Endothelial cell of umbilical vein (primary cell): ENCODE results near the gene ERMN. TPM values are rescaled to one million over a fixed set of nuclear protein-coding genes. Genes with fewer than 3 reads are reported as not detected.
"Not testable (repeated sequence)": the region's sequence is repeated elsewhere in the genome, so short reads cannot be mapped to it uniquely, and the experiment has no call there.

ENCODE experiments used
- BruUV-seq: library from RNA; stranded (reverse); fragments of 400-500 nt; replicated peaks from 2 replicates; lab custom pipeline; 2021; lab: Mats Ljungman, UMichigan
- CTCF ChIA-PET: fragments of 300-600, 350-600 bp; sonication (Branson Sonifier 250); formaldehyde crosslinking; loops from one replicate; lab custom pipeline; 2021; ENCODE audit warnings: antibody characterized with exemption, inconsistent platforms; lab: Charles Lee
- POLR2A ChIA-PET: fragments of 300-600, 350-600 bp; sonication (Branson Sonifier 250); formaldehyde crosslinking; loops from one replicate; lab custom pipeline; 2021; ENCODE audit warnings: antibody characterized with exemption, inconsistent platforms; lab: Charles Lee
- DNase-seq: peaks from one replicate; pipeline ENCODE4 v3.0.0-alpha.2; 2011; ENCODE audit warnings: low read depth, low spot score
- FAIRE-seq: peaks from 2 replicates; lab custom pipeline; 2011; peaks lifted over from hg19 to GRCh38; lab: Jason Lieb, UNC
- H2AFZ ChIP-seq: 2 replicates; pipeline ENCODE4 v1.6.0; 2012; ENCODE audit warnings: low read depth, low read length, control low read depth, inconsistent platforms
- H3K27ac ChIP-seq: 2 replicates; pipeline ENCODE4 v1.5.1; 2011; ENCODE audit warnings: low read depth, mild to moderate bottlenecking, control low read depth, low read length, moderate library complexity; ENCODE audit not compliant: insufficient read depth
- H3K27me3 ChIP-seq, 2 experiments: 2 replicates each; pipeline versions ENCODE4 v1.6.0 to v1.6.1; 2011; ENCODE audit warnings: low read length in 2 of 2, mixed read lengths in 1 of 2; ENCODE audit not compliant: control insufficient read depth in 2 of 2, insufficient read depth in 2 of 2
- H3K36me3 ChIP-seq, 2 experiments: 2 replicates in 1 of 2; 3 replicates in 1 of 2; pipeline ENCODE4 v1.5.1; 2011; ENCODE audit warnings: low read length in 2 of 2, mild to moderate bottlenecking in 1 of 2, moderate library complexity in 1 of 2; ENCODE audit not compliant: control insufficient read depth in 2 of 2, insufficient read depth in 2 of 2; ENCODE audit errors: extremely low read depth in 1 of 2
- H3K4me1 ChIP-seq: 3 replicates; pipeline ENCODE4 v1.5.1; 2011; ENCODE audit warnings: mild to moderate bottlenecking, low read length; ENCODE audit not compliant: control insufficient read depth, insufficient read depth; ENCODE audit errors: extremely low read depth
- H3K4me2 ChIP-seq: 2 replicates; pipeline ENCODE4 v1.6.1; 2011; ENCODE audit warnings: low read length, control low read depth, mixed read lengths; ENCODE audit not compliant: insufficient read depth
- H3K4me3 ChIP-seq, 3 experiments: fragments of 200-600 bp in 1 of 3; sonication (generic), shearing (Covaris generic) in 1 of 3; replicated peaks in 1 of 3; 2 replicates each; pipeline ENCODE4 v1.5.1; 2011 to 2016; ENCODE audit warnings: control low read depth in 3 of 3, low read length in 3 of 3, mild to moderate bottlenecking in 2 of 3, inconsistent platforms in 1 of 3, low read depth in 1 of 3, moderate library complexity in 1 of 3; ENCODE audit not compliant: insufficient read depth in 1 of 3
- H3K79me2 ChIP-seq: 2 replicates; pipeline ENCODE4 v1.6.0; 2012; ENCODE audit warnings: low read length, inconsistent platforms; ENCODE audit not compliant: control insufficient read depth, insufficient read depth
- H3K9ac ChIP-seq: replicated peaks from 2 replicates; pipeline ENCODE3; 2011; ENCODE audit warnings: low read length, control low read depth; ENCODE audit not compliant: insufficient read depth; ENCODE audit errors: extremely low read depth
- H3K9me1 ChIP-seq: replicated peaks from 3 replicates; pipeline ENCODE4 v1.6.0; 2011; ENCODE audit warnings: mild to moderate bottlenecking, low read length; ENCODE audit not compliant: control insufficient read depth, insufficient read depth; ENCODE audit errors: extremely low read depth
- H3K9me3 ChIP-seq: replicated peaks from 2 replicates; pipeline ENCODE4 v1.5.1; 2012; ENCODE audit warnings: low read length, inconsistent platforms; ENCODE audit not compliant: control insufficient read depth, insufficient read depth
- H4K20me1 ChIP-seq: replicated peaks from 2 replicates; pipeline ENCODE3; 2011; ENCODE audit warnings: mild to moderate bottlenecking, low read length; ENCODE audit not compliant: control insufficient read depth, insufficient read depth; ENCODE audit errors: extremely low read depth
- CTCF ChIP-seq, 2 donors: IDR thresholded peaks; 1 replicate in 1 of 2; 2 replicates in 1 of 2; pipeline ENCODE4 v1.5.1; 2011; ENCODE audit warnings: low read length in 2 of 2, mild to moderate bottlenecking in 2 of 2, moderate library complexity in 2 of 2, control low read depth in 1 of 2, inconsistent platforms in 1 of 2, low read depth in 1 of 2; ENCODE audit not compliant: insufficient read depth in 1 of 2; ENCODE audit errors: extremely low read depth in 1 of 2
- EZH2 ChIP-seq: IDR thresholded peaks from 2 replicates; pipeline ENCODE4 v1.6.1; 2012; ENCODE audit warnings: borderline replicate concordance, low read depth, mild to moderate bottlenecking, moderate library complexity, low read length, inconsistent platforms; ENCODE audit not compliant: severe bottlenecking
- FOS ChIP-seq: IDR thresholded peaks from 2 replicates; pipeline ENCODE4 v1.6.1; 2011; ENCODE audit warnings: mild to moderate bottlenecking, low read length, moderate library complexity, borderline replicate concordance; ENCODE audit not compliant: insufficient read depth
- GATA2 ChIP-seq: IDR thresholded peaks from 2 replicates; pipeline ENCODE4 v1.7.0; 2011; ENCODE audit warnings: low read depth, mild to moderate bottlenecking, moderate library complexity, mixed read lengths, low read length; ENCODE audit not compliant: insufficient read length, insufficient read depth
- JUN ChIP-seq: IDR thresholded peaks from 2 replicates; pipeline ENCODE4 v1.6.1; 2011; ENCODE audit warnings: borderline replicate concordance, low read depth; ENCODE audit not compliant: insufficient read length, insufficient read depth
- MAX ChIP-seq: IDR thresholded peaks from 2 replicates; pipeline ENCODE4 v1.6.1; 2011; ENCODE audit not compliant: insufficient read depth, insufficient read length
- MYC ChIP-seq: IDR thresholded peaks from one replicate; pipeline ENCODE4 v1.6.1; 2011; ENCODE audit warnings: mild to moderate bottlenecking, low read depth, low read length
- POLR2A ChIP-seq: IDR thresholded peaks from 2 replicates; pipeline ENCODE4 v1.6.1; 2012; ENCODE audit warnings: low read depth, mild to moderate bottlenecking, control low read depth, low read length
- POLR2AphosphoS5 ChIP-seq: IDR thresholded peaks from 2 replicates; pipeline ENCODE4 v1.6.1; 2012; ENCODE audit warnings: low read depth, mild to moderate bottlenecking, control low read depth, low read length, moderate library complexity; ENCODE audit not compliant: insufficient read depth
- dilution Hi-C: fragments of 300-500 bp; cut with MboI; formaldehyde crosslinking; loops from one replicate; pipeline ENCODE4 v1.15.0; 2019; ENCODE audit warnings: low sequenced_read_pairs; ENCODE audit not compliant: extremely low pct_ligation_motif_present
- intact Hi-C: fragments of 100-400 bp; cut with micrococcal nuclease; formaldehyde crosslinking; loops from one replicate; pipeline ENCODE4 v1.10.0; 2022
- polyA plus RNA-seq, 4 experiments: library from polyadenylated mRNA; depleted of rRNA in 3 of 4; stranded (reverse) in 3 of 4; unstranded in 1 of 4; fragments of >200 nt; gene quantifications; 2 replicates each; pipeline versions ENCODE4 v1.2.1 to v1.2.3, GENCODE V29; 2011 to 2012; ENCODE audit warnings: missing spikeins in 1 of 4
- total RNA-seq: library from RNA; stranded (reverse); gene quantifications from 2 replicates; pipeline ENCODE4 v1.2.3, GENCODE V29; 2021

Gene ERMN
- total and polyA plus RNA-seq, 2 donors (not counting 3 experiments of a cell fraction or from before 2014, with no cell fraction given): not detected

GRCh38 chr2:157345647-157346389 is 20.2 kb upstream of the ERMN start:
- dilution Hi-C loops (no loop called here), intact Hi-C loops (no loop called here)
- CTCF ChIA-PET: interaction anchor here (1.1 to 3.7 kb wide), 3 partner anchors 9 to 41 kb away, joined by 3 to 35 read pairs (median 7); no protein-coding TSS in a partner anchor
- Histone ChIP-seq H2AFZ (no peak overlapping the region), H3K4me3 (no peak overlapping the region), H3K4me2 (no peak overlapping the region), H3K36me3 (no peaks in the 10 kb centered on the region), H3K27me3 (no peaks in the 10 kb centered on the region), H3K9ac (no peak overlapping the region), H3K9me1 (no peaks in the 10 kb centered on the region), H3K4me1 (no peaks in the 10 kb centered on the region), H3K27ac (no peak overlapping the region), H3K79me2 (no peaks in the 10 kb centered on the region), H4K20me1 (no peaks in the 10 kb centered on the region), H3K9me3 (no peaks in the 10 kb centered on the region)
- POLR2A ChIA-PET: no interaction called here
- DNase-seq (no peak), FAIRE-seq (no peak)
- TF ChIP-seq MYC: no peak
- no peak for TF ChIP-seq POLR2A
- TF ChIP-seq EZH2: no peak
- TF ChIP-seq POLR2AphosphoS5: no peak
- no peak for TF ChIP-seq CTCF (IDR thresholded peaks at IDR 0.05; ENCODE audit: extremely low read depth in 1 of 2, insufficient read depth in 1 of 2, low read depth in 1 of 2, low read length in 2 of 2)
- no peak for TF ChIP-seq JUN
- TF ChIP-seq FOS: no peak
- no peak for TF ChIP-seq GATA2
- TF ChIP-seq MAX: no peak
- no TSS peak for BruUV-seq

- intact Hi-C loops, H3K4me3 ChIP-seq, H4K20me1 ChIP-seq, H3K27ac ChIP-seq, CTCF ChIA-PET, H3K9me1 ChIP-seq, H3K9me3 ChIP-seq, H2AFZ ChIP-seq, DNase-seq, dilution Hi-C loops, H3K79me2 ChIP-seq, POLR2A ChIA-PET, H3K9ac ChIP-seq, BruUV-seq, H3K27me3 ChIP-seq, H3K36me3 ChIP-seq, FAIRE-seq, H3K4me2 ChIP-seq, H3K4me1 ChIP-seq: not testable (repeated sequence)
Observed at GRCh38 chr2:157341381-157341780, 15.8 kb upstream of the ERMN start.
